Tibial nerve (tissue), 4 donors: Measurements from ENCODE around the gene MDP1. TPM values are rescaled to one million over a fixed set of nuclear protein-coding genes. Genes with fewer than 3 reads are reported as not detected.

ENCODE experiments used
- DNase-seq, 2 donors: peaks; one replicate each; pipeline ENCODE4 v3.0.0-alpha.2; 2019; ENCODE audit warnings: low spot score in 2 of 2
- H3K27ac ChIP-seq, 4 donors: fragments of 200-600 bp; sonication (generic) in 3 of 4; one replicate each; pipeline ENCODE4 v1.5.1; 2017 to 2019; ENCODE audit warnings: mild to moderate bottlenecking in 1 of 4
- H3K27me3 ChIP-seq, 2 donors: fragments of 200-600 bp; sonication (generic) in 1 of 2; one replicate each; pipeline versions ENCODE4 v1.5.1 to v1.6.0; 2017 to 2019
- H3K36me3 ChIP-seq, 3 donors: fragments of 200-600 bp; sonication (generic); one replicate each; pipeline ENCODE4 v1.5.1; 2018 to 2019
- H3K4me1 ChIP-seq, 4 donors: fragments of 200-600 bp; sonication (generic) in 3 of 4; one replicate each; pipeline ENCODE4 v1.5.1; 2017 to 2019
- H3K4me3 ChIP-seq, 4 donors: fragments of 200-600 bp; sonication (generic) in 3 of 4; one replicate each; pipeline ENCODE4 v1.5.1; 2017 to 2019; ENCODE audit warnings: mild to moderate bottlenecking in 1 of 4, moderate library complexity in 1 of 4
- H3K9me3 ChIP-seq, 4 donors: fragments of 200-600 bp; sonication (generic) in 3 of 4; one replicate each; pipeline ENCODE4 v1.5.1; 2017 to 2019
- CTCF ChIP-seq, 5 experiments: fragments of 200-600 bp in 3 of 5; fragments of 450-650 bp in 2 of 5; sonication (generic) in 3 of 5; IDR thresholded peaks; one replicate each; pipeline ENCODE4 v1.5.1; 2016 to 2019; ENCODE audit warnings: antibody characterized with exemption in 5 of 5, mild to moderate bottlenecking in 3 of 5, moderate library complexity in 2 of 5
- EP300 ChIP-seq, 2 donors: sonication (generic); formaldehyde crosslinking; IDR thresholded peaks; one replicate each; pipeline ENCODE4 v1.6.1; 2017; ENCODE audit warnings: antibody characterized with exemption in 2 of 2, mild to moderate bottlenecking in 1 of 2
- POLR2A ChIP-seq, 2 donors: fragments of 450-650 bp; IDR thresholded peaks; one replicate each; pipeline ENCODE4 v1.6.1; 2017; ENCODE audit warnings: antibody characterized with exemption in 2 of 2, mild to moderate bottlenecking in 2 of 2, moderate library complexity in 2 of 2
- WGBS, 2 donors: methylation state at CpG; one replicate each; pipeline ENCODE4 v1.1.5; 2018; 5-methylcytosine and 5-hydroxymethylcytosine counted together
- total RNA-seq, 4 donors: library from RNA; depleted of rRNA; stranded (reverse); fragments of >200 nt; gene quantifications; one replicate each; pipeline ENCODE4 v1.1.0, GENCODE V29; 2016

Gene MDP1
- total RNA-seq, 4 donors from 2014 or later: 16.5 to 48.3 (median 28.9) TPM

GRCh38 chr14:24188251-24189058 is 27.4 kb downstream of the MDP1 start, which contains the start of gene IPO4:
TSS of gene IPO4 (minus strand) at chr14:24188816. CDS start at chr14:24188787, 29 bp downstream.
- H3K27ac ChIP-seq: peak within 1 kb of the TSS; percentile 33 to 87 (median 52)
- H3K36me3 ChIP-seq: peaks cover 0 to 72% (median 2%) of the 10 kb centered on the region in 3 donors
- no peaks in the 10 kb centered on the region for H3K27me3 ChIP-seq
- WGBS, 2 donors: 0 to 2% methylated on average over 45 to 49 of the region's 65 CpGs
- peaks cover 0 to 37% (median 11%) of the 10 kb centered on the region in 4 donors for H3K4me1 ChIP-seq
- peak within 1 kb of the TSS; percentile 53 to 86 (median 67) for H3K4me3 ChIP-seq
- H3K9me3 ChIP-seq: no peaks in the 10 kb centered on the region
- TF ChIP-seq POLR2A (IDR thresholded peaks at IDR 0.05) (peak; percentile 24 to 31), EP300 (IDR thresholded peaks at IDR 0.05) (peak; percentile 91 to 95), CTCF (IDR thresholded peaks at IDR 0.05) (peak in 1 of 5 experiments; percentile 35)
- peak; percentile 82 to 92 for DNase-seq

- 81 to 89% methylated on average over 2 of the region's 2 CpGs for WGBS, 2 donors
- H3K27ac ChIP-seq: peak overlapping the region in 1 of 4 donors; percentile 87
These were observed 28.3 kb downstream of the MDP1 start for GRCh38 chr14:24187539-24187915.

GRCh38 chr14:24186831-24187538 is 28.9 kb downstream of the MDP1 start:
- H3K27ac ChIP-seq: peak overlapping the region in 1 of 4 donors; percentile 87
- peaks cover 0 to 30% (median 11%) of the 10 kb centered on the region in 4 donors for H3K4me1 ChIP-seq
- H3K4me3 ChIP-seq: no peak overlapping the region
- no peaks in the 10 kb centered on the region for H3K9me3 ChIP-seq
- no peak for DNase-seq
- no peaks in the 10 kb centered on the region for H3K27me3 ChIP-seq
- peaks cover 0 to 73% (median 2%) of the 10 kb centered on the region in 3 donors for H3K36me3 ChIP-seq
- no peak for TF ChIP-seq CTCF (IDR thresholded peaks at IDR 0.05)
- WGBS, 2 donors: 91 to 94% methylated on average over 10 of the region's 10 CpGs

More at GRCh38 chr14:24187539-24187915, 28.3 kb downstream of the MDP1 start:
- Histone ChIP-seq H3K27me3 (no peaks in the 10 kb centered on the region), H3K4me3 (peak overlapping the region in 2 of 4 donors; percentile 59 to 86), H3K36me3 (peaks cover 0 to 73% (median 2%) of the 10 kb centered on the region in 3 donors), H3K4me1 (peaks cover 0 to 34% (median 11%) of the 10 kb centered on the region in 4 donors), H3K9me3 (no peaks in the 10 kb centered on the region)
- TF ChIP-seq POLR2A (IDR thresholded peaks at IDR 0.05) (no peak), CTCF (IDR thresholded peaks at IDR 0.05) (no peak), EP300 (IDR thresholded peaks at IDR 0.05) (no peak)
- DNase-seq: no peak

- DNase-seq: no peak
- H3K9me3 ChIP-seq: no peaks in the 10 kb centered on the region
- peaks cover 0 to 28% (median 11%) of the 10 kb centered on the region in 4 donors for H3K4me1 ChIP-seq
- WGBS, 2 donors: 88 to 91% methylated on average over 11 of the region's 11 CpGs
- H3K27ac ChIP-seq: no peak overlapping the region
- TF ChIP-seq CTCF (IDR thresholded peaks at IDR 0.05) (no peak), EP300 (IDR thresholded peaks at IDR 0.05) (no peak), POLR2A (IDR thresholded peaks at IDR 0.05) (no peak)
- no peak overlapping the region for H3K4me3 ChIP-seq
- no peaks in the 10 kb centered on the region for H3K27me3 ChIP-seq
- H3K36me3 ChIP-seq: peaks cover 0 to 75% (median 2%) of the 10 kb centered on the region in 3 donors
These were observed 30.1 kb downstream of the MDP1 start for GRCh38 chr14:24185741-24186140.
